Left renal cortex interstitium (tissue), 4 donors: Measurements from ENCODE around the gene RGS8. TPM values are rescaled to one million over a fixed set of nuclear protein-coding genes. Genes with fewer than 3 reads are reported as not detected.

Experiments used
- DNase-seq, 4 donors: peaks; one replicate each; pipeline ENCODE4 v3.0.0-alpha.2; 2013; ENCODE audit warnings: low read depth in 4 of 4, low spot score in 2 of 4, missing footprints in 1 of 4
- polyA plus RNA-seq, 4 donors: library from polyadenylated mRNA; unstranded; fragments of 120-200 nt; gene quantifications; one replicate each; pipeline ENCODE4 v1.2.1, GENCODE V29; 2013; ENCODE audit not compliant: insufficient read length in 4 of 4

The RGS8 gene
- polyA plus RNA-seq, 4 donors: 0.04 to 0.06 TPM; not detected in 2

DNA sequence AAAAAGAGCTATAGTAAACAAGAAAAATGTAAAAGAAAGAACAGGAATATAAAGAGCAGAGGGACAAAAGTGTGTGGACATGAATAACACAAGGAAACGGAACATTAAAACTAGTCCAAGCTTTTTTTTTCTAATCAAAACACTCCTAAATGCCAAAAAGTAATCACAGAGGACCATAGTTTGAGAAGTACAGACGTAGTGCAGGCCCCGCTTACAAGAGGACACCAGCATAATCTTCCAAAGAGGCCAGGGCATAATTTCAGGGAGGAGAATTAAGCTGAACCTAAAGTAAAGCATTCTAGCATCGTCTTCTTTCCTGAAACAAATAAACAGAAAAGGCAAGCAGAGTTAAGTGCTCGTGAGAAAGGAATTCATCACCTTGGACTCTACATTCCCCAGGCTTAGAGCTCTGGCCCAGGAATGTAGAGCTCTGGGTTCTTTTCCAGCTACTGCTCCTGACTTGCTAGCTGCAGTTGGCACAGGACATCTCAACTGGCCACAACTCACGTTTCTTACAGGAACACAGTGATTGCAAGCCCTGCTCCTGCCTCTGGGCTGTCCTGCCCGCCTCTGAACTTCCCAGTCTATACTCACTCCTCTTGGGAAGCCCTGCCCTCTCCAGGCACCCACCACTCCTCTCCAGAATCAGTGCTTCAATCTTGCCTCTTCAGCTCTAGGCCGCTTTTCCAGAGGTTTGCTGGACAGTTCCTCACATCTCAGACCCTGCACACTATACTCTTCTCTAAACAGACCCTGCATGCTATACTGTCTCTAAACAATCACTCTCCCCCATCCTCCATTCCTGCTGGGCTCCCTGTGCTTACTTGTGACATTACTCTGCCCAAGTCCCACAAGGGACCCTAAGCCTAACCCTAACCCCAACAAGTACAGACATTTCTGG, 9.8 kb downstream of the RGS8 start:
- no peak for DNase-seq

DNA sequence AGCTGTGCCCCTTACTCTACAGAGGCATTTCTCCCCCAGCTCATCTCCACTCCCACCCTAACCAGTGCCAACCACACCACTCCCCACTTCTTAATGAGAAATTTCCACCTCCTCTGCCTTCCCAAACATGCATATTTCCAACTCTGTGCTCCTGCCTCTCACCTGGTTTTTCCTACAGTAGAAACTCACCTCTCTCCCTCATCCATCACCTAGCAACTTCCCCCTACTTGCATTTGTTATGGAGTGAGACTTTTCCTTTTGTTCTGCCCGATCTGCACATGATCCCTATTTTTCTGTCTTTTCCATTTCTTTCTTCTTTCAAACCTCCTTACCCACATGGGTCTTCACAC, 11.9 kb downstream of the RGS8 start:
- DNase-seq: no peak

DNA sequence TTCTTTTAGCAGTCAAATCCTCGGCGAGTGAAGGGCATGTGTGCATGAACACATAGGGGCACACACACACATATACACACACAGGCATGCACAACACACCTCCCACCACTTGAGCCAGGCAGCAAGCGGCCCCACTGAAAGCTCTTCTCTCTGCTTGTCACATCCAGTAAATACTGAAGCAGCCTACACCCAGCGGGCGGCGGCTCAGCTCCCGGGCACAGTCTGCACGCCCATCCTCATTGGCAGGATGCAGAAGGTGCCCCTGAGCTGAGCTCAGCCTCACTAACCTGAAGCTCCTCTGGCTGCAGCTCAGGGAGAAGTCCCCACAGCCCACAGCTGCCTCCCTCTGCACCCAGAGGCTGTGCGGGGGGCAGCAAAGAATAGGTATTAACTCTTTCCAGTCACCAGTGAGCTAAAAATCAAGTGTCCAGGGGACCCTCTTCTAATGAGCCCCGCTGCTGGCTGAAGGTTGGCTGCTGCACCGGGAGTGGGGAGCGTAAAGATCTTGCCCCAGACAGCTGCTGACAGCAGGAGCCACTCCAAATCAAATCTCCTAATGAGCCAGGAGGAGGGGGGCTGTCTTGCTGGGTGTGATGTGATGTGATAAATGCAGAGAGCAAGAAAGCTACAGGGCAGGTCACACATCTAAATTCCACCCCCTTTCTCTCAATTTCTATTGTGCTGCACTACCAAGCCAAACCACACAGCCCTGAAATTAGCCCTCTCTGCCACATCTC, 12.5 kb downstream of the RGS8 start:
- no peak for DNase-seq

DNA sequence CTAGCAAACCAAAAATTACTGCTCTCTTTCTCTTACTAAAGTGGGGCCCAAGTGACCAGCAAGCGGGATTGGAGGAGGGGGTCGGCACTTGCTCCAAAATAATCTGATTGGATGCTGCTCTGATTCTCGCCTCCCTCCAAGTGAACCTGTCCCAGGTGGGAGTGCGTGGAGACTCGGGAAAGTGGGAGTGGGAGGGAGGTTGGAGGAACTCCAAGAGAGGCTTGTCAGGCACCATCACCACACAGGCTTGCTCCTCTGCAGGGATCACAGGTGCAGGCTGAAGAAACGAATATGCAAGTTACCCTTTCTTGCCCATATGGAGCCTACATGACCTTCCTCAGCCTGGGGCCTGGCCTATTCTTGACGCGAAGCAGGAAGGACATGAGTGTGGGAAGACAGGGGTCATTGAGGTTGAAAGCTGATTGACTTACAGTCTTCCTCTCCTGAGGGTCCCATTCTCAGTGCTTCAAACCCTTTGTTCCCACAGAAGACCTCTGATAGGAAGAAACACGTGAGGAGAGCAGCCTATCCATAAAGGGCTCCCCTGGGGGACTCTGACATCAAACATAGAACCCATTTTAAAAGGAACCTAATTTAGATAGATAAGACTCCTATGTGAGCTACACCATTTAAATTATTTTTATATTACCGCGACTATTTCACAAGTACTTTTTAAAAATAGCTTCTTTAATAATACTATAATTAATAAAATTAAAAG, 14.2 kb downstream of the RGS8 start:
- DNase-seq: no peak

DNA sequence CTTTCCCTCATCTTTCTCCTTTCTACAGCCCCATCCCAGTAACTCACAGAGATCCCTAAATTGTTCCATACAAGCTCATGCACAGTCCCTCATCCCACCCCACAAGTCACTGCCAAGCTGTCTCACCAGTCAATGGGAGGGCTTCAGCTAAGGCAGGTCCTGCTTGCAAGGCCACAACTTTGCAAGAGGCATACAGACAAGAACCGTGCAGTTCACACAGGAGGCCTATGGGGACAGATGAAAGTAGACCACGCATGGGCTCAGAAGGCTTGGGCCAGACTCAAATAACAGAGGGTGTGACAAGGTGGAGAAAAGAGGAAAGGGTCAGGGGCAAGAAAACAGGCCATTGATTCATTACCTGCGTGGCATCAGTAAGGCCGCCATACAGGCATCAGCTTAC, 15.1 kb downstream of the RGS8 start:
- no peak for DNase-seq

DNA sequence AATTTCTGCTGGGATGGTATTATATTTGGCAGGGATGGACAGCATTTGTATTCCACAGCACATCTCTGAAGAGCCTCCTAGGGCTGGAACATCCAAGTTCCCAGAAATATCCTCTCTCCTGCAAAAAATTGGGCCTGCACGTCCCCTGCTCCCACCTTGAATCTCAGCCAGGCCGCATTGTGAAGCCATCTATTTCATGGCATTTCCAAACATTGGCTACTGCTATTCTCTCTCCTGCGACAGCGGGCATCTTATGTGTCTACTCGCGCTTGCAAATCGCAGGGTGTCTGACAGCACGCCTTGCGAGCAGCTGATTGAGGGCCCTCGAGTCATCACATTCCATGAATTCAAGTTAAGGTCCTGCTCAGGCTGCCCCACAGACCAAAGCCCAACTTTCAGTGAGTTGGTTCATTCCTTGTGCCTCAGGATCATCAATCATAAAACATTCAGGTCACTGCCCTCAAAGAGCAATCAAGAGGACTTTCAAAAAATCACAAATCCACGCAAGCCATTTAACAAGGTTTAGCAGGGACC, 15.8 kb downstream of the RGS8 start:
- DNase-seq: no peak

DNA sequence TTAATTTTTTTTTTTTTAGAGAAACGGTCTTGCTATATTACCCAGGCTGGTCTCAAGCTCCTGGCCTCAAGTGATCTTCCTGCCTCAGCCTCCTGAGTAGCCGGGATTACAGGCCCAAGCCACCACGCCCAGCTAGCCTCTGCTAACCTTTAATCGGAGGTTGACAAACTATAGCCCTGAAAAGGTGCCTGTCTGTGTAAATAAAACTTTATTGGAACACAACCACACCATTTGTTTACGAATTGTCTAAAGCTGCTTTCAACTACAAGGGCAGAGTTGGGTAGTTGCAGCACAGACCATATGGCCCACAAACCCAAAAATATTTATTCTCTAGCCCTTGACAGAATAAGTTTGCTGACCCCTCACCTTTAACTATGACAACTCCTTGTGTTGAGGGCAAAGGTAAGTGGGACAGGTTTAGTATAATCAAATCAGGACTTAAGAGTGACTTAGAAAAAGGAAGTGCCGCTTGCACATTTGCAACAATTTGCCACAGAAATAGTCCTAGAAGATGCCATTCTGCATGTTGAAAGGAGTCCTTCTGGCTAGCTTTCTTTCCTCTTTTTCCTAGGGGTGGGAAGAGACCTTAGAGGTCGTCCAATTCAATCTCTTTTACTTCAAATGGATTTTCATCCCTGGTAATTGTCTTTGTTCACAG, 16.4 kb downstream of the RGS8 start:
- DNase-seq: no peak

DNA sequence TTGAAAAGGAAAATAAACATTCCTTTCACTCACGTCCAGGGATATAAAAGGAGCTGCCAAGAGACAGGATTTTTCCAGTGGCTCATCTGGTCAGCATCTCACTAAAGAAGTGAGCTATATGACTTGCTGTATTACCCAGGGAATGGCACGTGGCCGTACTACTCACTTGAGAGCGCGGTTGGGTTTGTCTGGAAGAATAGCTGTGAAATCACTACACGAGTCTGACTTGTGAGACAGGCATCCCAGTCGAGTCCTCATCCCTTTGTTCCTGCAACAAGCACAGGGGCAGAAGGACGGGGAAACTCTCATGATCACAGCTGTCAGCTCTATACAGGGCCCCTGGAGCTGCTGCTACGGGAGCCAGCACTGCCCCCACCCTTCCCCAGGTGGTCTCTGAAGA, 17.7 kb downstream of the RGS8 start:
- no peak for DNase-seq

DNA sequence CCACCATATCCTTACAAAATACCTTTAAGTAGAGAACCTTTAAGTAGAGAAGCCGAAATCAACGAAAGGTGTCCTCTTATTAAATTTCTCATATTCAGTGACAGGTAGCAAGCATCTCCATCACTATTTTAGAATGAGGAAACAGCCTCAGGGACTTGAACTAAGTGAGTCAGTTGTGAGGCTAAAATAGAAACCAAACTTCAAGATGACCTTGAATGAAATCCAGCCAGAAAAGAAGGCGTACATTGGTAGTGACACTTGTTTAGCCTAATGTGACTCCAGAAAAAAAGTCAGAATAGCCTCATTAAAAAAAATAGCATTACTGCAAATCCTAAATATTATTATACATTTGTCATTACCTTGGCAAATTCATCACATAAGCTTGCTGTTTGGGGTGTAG, 20.1 kb downstream of the RGS8 start:
- no peak for DNase-seq

DNA sequence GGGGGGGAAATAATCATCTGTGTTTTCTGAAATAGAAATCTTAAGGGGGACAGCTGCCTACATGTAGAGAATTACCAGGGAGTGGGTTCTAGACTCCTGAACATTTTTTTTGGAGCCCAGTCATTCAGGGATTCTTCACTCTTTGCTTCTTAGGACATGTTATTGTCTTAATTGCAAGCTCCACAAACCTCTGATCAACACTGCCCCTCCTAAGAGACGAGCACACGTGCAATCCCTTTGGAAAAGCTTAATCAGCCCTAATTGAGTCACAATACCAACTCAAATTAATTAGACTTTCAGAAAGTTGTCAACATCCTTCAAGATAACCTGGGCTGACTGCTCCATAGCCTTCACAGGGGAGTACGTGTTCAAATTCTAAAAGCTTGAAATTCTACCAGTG, 21.4 kb downstream of the RGS8 start:
- DNase-seq: no peak

DNA sequence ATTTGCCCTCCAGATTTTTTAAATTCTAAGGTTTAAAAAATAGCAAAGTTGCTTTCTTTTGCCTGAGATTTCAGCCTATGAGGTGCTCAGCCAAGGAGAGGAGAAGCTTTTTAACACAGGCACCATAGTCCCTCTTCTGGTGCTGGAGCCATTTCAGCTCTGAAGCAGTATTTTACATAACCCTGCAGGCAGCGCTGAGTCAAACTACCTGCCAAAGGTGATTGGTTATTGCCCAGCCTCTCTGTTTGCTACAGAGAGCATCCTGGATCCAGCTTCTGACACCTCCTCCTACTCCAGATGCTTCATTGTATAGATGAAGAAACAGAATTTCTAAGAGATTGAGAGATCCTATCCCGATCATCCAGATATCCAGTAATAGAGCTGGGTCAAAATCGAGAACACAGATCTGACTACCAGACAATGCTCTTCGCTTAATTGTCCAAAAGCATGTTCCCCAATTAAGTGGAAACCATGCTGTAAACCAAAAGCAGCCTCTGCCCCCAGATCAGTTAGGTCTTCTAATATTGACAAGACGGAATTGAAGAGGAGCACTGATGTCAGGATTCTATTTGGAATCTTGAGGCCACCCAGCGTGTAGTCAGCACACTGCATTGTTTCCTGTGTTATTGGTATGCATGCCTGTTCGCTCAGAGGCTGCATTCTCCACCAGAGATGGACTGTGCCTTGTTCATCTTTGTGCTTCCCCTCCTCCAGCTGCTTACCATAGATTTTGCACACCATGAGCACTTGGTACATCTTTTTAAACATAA, 22.1 kb downstream of the RGS8 start:
- DNase-seq: no peak

DNA sequence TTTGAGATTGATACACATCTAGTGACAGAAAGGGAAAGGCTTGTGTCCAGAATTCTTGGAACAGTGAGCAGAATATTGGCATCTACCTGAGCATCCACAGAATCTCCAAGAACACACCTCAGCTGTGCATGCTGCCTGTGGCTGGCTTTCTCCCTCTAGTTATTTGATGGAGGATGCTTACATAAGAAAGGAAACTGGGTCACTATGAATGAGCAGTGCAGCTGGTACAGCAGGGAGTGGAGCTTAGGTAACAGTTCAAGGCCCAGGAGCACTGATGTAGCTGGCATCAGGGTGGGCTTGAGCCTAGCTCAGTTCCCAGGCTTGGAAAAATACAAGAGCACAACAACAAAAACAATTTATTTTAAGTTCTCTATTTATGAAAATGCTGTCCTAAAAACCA, 26.3 kb downstream of the RGS8 start:
- no peak for DNase-seq

DNA sequence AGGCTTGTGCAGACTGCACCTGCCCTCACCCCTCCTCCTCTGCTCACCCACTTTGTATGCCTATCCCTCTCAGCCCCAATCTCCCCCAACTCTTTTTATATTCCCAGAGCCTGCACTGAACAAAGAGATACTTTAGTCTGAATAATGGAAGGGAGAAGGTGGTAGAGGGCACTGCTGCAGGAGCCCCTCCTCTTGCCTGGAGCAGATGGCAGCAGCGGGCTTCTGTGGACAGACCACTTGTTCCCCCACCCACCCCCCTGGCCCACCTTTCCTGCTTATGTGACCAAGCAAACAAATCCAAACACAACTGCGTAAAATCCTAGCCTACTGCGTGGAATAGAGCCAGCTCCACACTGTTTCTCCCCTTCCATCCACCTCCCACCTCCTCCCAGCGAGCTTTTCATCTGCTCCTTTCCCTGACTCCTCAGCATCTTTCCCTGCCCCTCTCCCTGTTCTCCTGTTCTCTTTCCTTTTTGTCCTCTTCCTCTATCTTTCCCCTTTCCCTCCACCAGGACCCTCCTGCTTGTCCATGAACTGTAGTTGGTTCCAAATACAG, 27.5 kb downstream of the RGS8 start:
- DNase-seq: no peak

DNA sequence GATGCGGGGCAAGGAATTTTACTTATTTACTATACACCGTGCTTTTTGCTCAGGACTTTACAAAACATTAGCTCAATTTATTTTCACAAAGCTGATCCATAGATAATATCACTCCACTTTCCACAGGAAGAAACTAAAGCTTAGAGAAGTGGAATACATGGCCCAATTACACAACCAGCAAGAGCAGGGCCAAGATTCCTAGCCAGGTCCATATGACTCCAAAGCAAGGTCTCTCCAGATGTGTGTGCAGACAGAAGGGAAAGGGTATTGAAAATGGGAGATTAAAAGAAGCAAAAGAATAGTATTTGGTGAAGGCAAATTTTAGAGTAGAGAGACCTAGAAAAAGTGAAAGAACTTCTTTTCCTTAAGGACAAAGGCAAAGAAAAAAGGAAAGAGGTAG, 30.4 kb downstream of the RGS8 start:
- DNase-seq: no peak

DNA sequence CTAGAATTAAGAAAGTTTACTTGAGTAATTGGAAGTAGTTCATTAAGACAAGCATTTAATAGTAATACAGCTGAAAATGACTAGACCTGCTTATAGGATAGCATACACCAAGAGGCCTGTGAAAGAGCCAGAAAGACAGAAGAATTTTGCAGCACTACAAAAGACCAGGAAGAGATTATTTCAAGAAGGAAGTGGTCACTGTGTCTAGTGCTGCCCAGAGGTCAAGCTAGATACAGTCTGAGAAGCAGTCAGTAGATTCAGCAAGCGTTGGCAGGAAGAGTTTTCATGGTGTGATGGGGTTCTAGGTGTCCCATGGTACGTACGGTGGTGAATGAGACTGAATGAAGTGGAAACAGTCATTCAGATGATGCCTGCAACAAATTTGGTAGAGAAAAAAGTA, 31.5 kb downstream of the RGS8 start:
- no peak for DNase-seq

DNA sequence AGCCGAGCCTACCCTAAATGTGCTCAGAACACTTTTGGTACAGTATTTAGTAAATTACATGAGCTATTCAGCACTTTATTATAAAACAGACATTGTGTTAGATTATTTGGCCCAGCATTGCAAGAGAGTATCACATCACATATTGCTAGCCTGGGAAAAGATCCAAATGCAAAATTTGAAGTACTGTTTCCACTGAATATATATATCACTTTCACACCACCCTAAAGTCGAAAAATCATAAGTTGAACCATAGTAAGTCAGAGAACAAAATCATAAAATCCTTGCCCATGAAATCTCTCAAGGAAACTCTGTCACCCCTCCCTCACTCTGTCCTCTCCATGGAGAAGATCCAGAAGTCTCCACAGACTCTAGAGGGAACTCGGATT, 33.1 kb downstream of the RGS8 start:
- no peak for DNase-seq

DNA sequence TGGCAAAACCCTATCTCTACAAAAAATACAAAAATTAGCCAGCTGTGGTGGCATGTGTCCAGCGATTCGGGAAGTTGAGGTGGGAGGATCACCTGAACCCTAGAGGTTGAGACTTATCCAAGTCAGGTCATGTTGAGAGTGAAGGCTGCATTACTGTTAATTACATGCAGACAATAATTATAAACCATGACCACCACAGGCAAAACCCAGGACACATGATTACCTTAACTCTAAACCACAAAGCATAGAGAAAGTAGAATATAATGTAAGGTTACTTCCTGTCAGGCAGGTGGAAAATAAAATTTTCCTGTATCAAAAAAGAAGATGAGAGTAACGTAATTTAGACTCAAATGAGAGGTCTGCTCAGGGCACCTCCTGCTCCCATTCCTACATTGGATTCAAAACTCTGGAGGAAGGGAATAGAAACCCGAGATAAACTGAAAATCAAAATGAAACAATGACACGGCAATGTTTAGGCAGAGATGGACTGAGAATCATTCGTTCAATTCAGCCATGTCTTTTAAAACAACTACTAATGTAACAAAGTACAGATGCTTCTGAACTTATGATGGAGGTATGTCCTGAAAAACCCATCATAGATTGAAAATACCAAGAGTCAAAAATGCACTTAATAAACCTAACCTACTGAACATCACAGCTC, 33.6 kb downstream of the RGS8 start:
- DNase-seq: no peak

DNA sequence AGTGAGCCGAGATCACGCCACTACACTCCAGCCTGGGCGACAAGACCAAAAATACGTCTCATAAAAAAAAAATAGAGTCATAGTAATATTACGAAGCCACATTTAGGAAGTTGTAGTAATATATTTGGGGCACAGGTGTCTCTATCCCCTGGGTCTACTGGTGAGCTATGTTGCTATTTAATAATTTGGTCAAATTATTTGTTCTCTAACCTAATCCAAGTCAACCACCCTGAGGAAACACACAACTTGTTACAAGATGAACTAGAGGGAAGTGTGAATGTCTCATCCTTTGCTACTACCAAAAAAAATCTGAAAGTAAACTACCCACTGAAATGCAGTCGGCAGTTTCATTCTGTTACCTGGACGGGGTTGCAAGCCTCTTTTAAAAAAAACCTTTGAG, 35.3 kb downstream of the RGS8 start:
- DNase-seq: no peak

DNA sequence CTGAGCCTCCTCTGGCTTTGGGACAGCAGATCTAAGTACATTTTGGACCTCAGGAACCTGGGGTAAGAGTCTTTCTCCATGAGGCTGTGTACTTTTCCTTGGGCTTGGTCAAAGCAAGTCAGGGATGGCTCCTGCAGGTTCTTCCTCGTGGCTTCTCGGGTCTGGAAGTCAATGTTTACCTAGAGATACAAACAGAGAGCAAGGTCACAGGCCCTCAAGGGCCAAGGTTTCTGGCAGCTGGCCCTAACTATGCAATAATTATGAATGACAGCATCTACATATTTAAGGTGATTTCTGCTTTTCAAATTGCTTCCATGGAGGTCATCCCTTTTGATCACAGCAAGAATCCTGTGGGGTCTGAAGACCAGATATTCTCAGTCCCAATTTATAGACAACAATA, 37.6 kb downstream of the RGS8 start:
- no peak for DNase-seq
